AG04449 (cell line): ENCODE results near the gene NPHP4.

Experiments used
- CTCF ChIA-PET: fragments of 350-600 bp; formaldehyde crosslinking; extraction: SDS; loops from one replicate; lab custom pipeline; 2021; ENCODE audit warnings: antibody characterized with exemption; lab: Yijun Ruan, JAX
- POLR2A ChIA-PET: fragments of 400-600, 350-600 bp; formaldehyde crosslinking; extraction: SDS; loops from one replicate; lab custom pipeline; 2020; ENCODE audit warnings: antibody characterized with exemption, inconsistent platforms; lab: Yijun Ruan, JAX
- DNase-seq: peaks from one replicate; pipeline ENCODE4 v3.0.0-alpha.2; 2010; ENCODE audit warnings: low read depth, low spot score
- H3K4me3 ChIP-seq: 2 replicates; pipeline ENCODE4 v1.5.1; 2011; ENCODE audit warnings: low read depth, mild to moderate bottlenecking, control low read depth, low read length
- TF ChIP-seq, protein P1 (sequence below): IDR thresholded peaks from one replicate; pipeline ENCODE4 v1.5.1; 2011; ENCODE audit warnings: mild to moderate bottlenecking, moderate library complexity, low read length, control low read depth, inconsistent platforms; ENCODE audit not compliant: insufficient read depth; ENCODE audit errors: missing control alignments

The NPHP4 gene

DNA sequence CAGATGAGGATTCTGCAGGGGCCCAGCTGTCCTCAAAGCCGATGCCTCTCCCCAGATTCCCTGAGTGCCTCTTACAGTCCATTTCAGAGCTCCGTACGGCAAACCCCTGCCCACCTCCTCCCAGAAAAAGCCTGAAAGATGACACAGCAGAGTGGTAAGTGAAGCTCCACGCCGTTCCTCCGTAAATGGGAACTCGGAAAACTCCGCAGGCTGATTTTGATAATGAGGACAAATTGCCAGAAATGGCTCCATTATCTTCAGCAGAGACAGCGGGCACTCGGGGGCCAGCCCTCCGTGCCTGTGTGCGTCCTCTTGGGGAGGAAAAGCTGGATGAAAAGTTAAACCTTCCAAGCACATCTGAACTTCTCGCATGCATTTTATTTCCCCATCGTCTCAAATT, 81.1 kb downstream of the NPHP4 start:
- TF ChIP-seq, protein P1, sequence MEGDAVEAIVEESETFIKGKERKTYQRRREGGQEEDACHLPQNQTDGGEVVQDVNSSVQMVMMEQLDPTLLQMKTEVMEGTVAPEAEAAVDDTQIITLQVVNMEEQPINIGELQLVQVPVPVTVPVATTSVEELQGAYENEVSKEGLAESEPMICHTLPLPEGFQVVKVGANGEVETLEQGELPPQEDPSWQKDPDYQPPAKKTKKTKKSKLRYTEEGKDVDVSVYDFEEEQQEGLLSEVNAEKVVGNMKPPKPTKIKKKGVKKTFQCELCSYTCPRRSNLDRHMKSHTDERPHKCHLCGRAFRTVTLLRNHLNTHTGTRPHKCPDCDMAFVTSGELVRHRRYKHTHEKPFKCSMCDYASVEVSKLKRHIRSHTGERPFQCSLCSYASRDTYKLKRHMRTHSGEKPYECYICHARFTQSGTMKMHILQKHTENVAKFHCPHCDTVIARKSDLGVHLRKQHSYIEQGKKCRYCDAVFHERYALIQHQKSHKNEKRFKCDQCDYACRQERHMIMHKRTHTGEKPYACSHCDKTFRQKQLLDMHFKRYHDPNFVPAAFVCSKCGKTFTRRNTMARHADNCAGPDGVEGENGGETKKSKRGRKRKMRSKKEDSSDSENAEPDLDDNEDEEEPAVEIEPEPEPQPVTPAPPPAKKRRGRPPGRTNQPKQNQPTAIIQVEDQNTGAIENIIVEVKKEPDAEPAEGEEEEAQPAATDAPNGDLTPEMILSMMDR = no peak
- H3K4me3 ChIP-seq = no peak overlapping the region
- POLR2A ChIA-PET = no interaction called here
- CTCF ChIA-PET = interaction anchor here (0.7 to 1.0 kb wide), 2 partner anchors 17 to 402 kb away, joined by 3 read pairs; no protein-coding TSS in a partner anchor
- DNase-seq = no peak

DNA sequence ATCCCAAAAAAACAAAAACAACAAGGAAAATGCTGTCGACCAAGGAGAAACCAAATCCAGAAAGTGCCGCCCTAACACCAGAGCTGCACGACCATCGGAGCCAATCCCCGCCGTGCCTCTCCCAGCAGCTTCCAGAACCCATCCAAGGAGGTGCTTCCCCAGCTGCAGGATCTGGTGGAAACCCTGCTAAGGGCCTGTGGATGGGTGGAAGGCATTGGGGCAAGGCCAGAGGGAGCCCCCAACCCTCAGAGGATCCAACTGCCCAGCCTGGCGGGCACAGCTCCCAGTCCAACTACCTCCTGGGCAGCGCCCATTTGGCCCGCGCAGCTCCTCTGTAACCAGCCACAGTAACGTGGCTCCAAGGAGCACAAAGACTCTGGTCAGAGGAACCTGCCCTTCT, 81.6 kb downstream of the NPHP4 start:
- ChIA-PET CTCF (interaction anchor here (0.7 to 1.0 kb wide), 2 partner anchors 17 to 401 kb away, joined by 3 read pairs; no protein-coding TSS in a partner anchor), POLR2A (no interaction called here)
- no peak overlapping the region for H3K4me3 ChIP-seq
- no peak for DNase-seq
- TF ChIP-seq, protein P1 = no peak

DNA sequence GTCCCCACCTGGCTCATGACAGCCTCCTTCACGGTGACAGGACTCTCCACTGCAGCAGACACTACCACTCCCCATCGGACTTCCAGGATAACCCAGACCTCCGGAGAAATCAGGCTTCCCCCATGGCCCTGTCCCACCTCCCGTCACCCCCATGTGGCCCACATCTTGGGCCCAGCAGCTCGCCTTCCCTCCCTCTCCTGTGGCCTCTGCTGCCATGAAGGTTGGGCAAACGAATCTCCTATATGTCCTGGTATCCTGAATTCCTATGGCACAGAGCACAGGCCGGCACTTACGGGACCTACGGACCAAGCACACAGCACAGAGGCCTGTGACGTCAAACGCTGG, 82.0 kb downstream of the NPHP4 start:
- H3K4me3 ChIP-seq = no peak overlapping the region
- TF ChIP-seq, protein P1 = no peak
- ChIA-PET POLR2A (no interaction called here), CTCF (interaction anchor here (0.7 to 1.0 kb wide), 2 partner anchors 16 to 401 kb away, joined by 3 read pairs; no protein-coding TSS in a partner anchor)
- DNase-seq = no peak

DNA sequence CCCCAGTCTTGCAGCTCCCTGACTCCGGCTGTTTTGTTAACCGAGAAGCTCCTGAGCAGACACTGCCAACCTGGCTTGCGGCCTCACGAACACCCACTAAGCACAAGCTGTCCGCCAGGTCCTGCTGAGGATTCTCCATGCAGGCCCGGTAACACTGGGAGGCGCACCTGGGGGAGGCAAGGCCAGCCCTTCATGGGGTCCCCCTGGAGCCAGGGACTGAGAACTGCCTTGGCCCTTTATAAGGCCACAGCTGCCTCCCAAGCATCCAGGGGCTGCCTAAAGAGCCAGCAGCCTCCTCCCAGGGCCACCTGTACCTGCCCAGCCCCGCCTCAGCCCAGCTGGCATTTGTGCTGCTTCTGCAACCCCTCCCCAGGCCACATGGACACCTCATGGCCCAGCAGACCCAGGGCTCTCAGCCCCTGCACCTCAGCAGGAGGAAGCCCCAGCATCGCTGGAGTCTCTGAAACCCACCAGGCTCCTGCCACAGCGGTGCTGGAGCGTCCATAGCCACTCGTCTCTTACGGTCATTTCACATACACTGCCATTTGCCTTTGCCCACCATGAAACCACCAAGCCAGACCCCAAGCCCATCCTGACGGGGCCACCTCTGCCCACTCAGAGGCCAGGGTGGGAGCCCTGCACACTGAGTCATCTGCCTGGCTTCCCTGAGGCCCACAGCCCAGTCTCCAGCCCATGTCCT, 82.5 kb downstream of the NPHP4 start:
- TF ChIP-seq, protein P1 = no peak
- no peak overlapping the region for H3K4me3 ChIP-seq
- ChIA-PET POLR2A (no interaction called here), CTCF (no interaction called here)
- DNase-seq = no peak

DNA sequence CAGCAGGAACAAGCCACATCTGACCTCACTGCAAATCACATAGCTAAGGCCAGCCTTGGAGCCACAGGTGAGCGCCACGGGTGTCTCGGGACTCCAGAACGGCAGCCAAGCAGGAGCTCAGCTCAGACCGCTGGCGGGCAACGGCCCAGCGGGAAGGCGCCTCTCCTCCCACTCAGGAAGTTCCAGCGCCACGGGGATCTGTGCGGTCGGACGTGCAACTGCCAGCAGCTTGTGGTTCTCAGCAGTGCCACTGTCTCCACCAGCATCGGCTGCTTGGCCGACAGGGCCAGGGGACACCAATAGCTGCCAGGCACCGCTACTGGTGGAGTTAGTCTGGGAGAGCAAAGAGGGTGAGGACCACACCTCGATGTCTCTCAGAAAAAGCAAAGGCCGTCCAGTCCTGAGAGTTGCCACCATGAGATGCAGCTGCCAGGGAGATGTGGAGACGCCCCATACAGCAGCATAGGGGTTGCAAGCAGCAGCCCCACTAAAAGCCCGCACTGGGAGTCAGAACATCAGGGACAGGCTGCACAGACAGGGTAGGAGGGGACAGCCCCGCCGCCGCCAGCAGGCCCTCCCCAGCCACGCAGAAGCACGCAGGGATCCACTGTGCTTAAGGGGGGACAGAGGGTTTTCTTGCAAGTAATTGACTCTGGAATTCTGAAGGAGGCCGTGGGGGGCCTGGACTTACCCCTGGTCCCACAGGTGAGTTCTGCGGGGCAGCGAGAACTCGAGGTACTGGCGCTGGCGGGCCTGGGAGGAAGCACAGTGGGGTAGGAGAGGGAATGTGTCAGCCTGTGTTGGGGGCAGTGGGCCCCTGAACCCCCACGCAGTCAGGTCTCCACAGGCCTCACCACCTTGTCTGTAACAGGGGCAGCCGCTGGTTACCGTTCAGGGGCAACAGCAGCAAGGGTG, 83.5 kb downstream of the NPHP4 start:
- DNase-seq = no peak
- POLR2A ChIA-PET = no interaction called here
- no peak overlapping the region for H3K4me3 ChIP-seq
- TF ChIP-seq, protein P1 = no peak
- CTCF ChIA-PET = interaction anchor here (2.2 kb wide), 1 partner anchor 9 kb away, joined by 7 read pairs; no protein-coding TSS in a partner anchor

DNA sequence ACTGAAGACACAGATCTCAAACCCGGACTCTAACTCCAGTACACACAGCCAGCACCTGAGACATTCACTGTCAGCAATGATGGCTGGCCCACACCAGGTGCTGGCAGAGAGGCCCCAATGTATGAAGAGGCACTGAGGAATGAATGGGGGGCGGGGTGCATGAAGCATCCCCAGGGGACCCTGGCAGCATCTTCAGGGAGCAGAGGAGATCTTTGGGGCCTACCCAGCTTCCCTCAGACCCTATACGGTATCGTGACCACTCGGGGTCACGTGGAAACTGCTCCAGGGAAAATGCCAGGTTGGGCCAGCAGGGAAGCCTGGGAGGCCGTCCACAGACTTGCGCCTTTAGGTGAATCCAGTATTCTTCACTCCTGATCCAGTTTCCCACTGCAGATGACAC, 84.3 kb downstream of the NPHP4 start:
- ChIA-PET POLR2A (no interaction called here), CTCF (interaction anchor here (2.2 kb wide), 1 partner anchor 10 kb away, joined by 7 read pairs; no protein-coding TSS in a partner anchor)
- DNase-seq = no peak
- no peak overlapping the region for H3K4me3 ChIP-seq
- TF ChIP-seq, protein P1 = no peak
